HG03159 (cell line): Measurements from ENCODE around the gene LSP1.
"Not testable (repeated sequence)": the region's sequence is repeated elsewhere in the genome, so short reads cannot be mapped to it uniquely, and the experiment has no call there.

Experiments used
- ATAC-seq: cut with Tn5 transposase; IDR thresholded peaks from one replicate; pipeline ENCODE4 v1.9.1; 2021; ENCODE audit warnings: mild to moderate bottlenecking, moderate library complexity; ENCODE audit not compliant: unreplicated experiment

The LSP1 gene

GRCh38 chr11:1875093-1875850 is 22.4 kb downstream of the LSP1 start:
- no peak for ATAC-seq

DNA sequence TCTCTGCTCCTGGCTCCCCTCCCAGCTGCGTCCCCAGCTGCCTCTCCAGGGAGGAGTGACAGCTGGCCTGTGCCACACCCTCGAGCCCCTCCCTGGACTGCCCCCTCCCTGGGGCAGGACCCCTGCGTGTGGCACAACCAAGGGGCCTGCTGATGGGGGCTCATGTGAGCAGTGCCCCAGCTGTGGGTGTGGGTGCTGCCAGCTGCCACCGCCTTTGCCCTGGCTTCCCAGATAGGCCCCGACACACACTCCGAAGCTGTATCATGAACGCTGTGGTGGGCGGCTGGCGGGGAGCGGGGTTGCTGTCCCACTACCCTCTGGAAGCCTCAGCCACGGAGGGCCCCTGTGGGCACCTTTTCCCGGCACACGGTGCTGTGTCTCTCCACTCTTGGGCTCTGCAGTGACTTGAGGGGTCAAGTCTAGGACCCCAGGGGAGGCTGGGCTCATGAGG is 23.0 kb downstream of the LSP1 start:
- ATAC-seq: not testable (repeated sequence)

DNA sequence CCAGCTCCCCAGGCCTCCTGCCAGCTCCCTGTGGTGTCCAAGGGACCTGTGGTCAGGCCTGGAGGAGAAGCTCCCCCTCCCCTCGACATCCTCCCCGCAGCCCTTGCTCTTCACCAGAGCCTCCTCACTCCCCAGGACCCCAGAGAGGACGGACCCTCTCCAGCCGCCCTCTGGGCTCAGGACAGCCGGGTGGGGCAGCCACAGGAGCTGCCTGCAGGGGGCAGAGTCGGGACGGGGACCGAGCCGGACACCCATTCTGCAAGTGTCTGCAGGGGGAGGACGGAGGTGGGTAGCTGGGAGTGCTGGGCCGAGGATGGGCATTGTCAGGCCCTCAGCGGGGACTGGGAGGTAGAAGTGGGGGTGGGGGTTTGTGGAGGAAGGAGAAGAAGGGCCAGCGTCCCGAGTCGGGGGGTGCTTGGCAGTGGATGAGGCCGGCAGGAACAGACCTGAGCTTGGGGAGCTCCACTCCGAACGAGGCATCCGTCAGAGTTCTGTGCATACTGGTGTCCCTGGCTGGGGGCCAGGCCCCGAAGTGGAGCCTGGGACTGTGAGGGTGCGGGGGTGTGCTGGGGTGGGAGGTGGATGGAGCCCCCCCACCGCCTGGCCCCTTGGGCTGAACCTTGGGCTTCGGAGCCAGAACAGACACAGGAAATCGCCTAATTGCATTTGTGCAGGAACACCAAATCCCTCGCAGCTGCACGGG is 23.6 kb downstream of the LSP1 start:
- ATAC-seq: no peak

- ATAC-seq: no peak
Observed at GRCh38 chr11:1877211-1878136, 24.6 kb downstream of the LSP1 start.

DNA sequence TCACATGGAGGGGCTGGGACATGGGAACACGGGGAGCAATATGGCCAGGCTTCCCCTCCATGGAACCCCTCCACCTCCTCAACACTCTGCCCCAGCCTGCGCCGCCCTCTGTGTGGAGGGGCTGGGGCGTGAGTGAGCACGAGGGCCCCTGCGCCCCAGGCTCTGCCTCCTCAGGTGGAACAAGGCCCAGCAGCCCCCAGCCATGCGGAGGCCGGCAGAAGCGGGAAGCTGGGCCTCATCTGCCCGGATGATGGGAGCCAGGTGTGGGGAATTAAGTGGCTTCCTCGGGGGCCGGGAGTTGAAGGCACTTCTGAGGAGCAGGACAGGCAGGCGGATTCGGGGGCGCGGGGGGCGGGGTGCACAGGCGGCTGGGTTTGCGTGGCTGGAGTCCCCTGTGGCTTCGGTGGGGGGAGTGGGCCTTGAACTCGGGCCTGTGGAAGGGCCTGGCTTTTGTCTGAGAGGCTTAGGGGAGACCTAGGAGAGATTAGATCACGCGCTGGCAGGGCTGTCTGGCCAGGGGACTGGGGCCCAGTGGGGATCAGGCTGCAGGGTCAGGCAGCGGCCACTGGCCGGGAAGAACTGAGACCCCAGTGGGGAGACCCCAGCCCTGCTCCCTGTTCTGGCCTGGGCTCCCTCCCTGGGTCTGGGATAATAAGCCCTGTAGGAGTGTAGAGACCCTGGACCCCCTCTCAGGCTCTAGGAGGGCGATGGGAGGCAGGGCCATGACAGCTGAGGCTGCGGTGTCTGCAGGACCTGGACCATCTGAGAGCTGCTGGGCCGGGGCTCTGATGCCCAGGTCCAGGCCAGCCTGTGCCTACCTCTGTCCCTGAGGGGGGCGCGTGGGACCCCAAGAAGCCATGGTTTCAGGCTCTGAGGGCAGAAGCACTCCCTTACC is 25.5 kb downstream of the LSP1 start:
- no peak for ATAC-seq

DNA sequence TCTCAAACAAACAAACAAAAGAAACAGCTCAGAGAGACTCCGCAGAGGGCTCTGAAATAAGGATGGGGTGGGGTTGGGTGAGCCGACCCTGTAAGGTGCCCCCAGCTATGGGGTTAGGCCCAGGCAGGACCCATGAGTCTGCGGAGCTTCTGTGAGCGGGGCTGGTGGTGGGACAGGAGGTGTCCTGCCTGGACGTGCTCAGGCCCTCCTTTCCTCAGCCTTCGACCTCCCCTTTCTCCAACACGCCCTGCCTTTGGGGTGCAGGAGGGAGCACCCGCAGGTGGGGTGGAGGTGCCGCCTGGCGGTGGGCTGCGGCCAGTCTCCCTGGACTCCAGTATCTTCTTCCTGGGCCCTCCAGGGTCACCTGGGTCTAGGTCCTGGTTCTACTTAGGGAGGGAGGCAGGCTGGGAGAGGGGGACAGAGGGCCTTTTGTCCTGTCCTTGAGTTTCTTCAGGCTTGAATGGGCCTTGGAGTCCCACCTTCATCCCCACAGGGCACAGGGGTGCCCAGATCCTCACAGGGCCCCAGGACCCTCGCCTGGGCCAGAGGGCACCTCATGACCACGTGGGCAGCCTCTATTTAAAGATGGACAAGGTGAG is 26.6 kb downstream of the LSP1 start:
- no peak for ATAC-seq

DNA sequence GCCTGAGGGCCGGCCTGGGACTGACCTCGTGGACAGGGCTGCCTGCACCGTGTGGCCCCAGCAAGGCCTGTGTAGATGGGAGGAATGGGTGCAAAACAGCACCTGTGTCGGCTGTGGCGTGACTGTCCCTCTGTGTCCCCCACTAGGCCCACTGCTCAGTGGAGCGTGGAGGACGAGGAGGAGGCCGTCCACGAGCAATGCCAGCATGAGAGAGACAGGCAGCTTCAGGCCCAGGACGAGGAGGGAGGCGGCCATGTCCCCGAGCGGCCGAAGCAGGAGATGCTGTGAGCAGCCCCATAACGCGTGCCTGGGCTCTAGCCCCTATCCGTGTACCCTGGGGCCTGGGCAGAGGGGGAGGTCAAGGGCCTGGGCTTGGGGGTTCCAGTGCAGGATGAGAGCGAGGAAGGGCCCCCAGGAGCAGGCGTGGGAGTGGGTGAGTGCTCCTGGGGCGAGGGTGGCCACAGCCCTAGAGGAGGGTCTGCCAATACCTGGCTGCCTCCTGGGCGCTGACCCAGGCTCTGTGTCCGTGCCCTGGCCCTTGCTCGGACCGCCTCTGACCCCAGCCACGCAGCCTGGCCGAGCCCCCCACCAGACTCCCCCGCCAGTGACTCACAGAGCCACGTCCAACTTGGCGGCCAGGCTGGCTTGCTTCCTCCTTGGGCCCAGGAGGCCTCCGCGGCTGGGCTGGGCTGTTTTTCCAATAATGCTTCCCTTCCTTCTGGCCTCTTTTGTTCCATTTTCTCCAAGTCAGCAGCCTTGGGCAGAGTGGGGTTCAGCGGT is 27.2 kb downstream of the LSP1 start:
- no peak for ATAC-seq

DNA sequence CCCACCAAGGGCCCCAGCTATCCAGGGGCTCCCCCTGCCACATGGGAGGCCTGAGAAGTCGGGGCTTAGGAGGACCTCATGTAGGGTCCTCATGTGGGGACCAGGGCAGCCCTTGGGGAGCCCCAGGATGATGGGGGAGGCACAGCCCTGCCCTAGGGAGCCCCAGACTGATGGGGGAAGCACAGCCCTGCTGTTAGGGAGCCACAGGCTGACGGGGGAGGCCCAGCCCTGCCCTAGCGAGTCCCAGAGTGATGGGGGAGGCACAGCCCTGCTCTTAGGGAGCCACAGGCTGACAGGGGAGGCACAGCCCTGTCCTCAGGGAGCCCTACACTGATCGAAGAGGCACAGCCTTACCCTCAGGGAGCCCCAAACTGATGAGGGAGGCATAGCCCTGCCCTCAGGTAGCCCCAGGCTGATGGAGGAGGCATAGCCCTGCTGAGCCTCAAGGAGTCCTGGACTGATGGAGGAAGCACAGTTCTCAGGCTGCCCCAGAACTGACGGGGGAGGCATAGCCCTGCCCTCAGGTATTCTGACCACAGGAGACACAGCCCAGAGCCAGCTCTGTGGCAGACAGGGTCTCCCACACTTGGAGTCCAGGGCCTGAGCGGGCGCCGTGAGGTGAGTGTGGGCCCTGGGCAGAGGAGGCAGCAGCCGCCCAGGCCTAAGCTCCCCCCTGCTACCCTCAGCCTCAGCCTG is 28.0 kb downstream of the LSP1 start:
- ATAC-seq: no peak

GRCh38 chr11:1881442-1882264 is 28.8 kb downstream of the LSP1 start:
- no peak for ATAC-seq

- ATAC-seq: peak; percentile 56
Observed at GRCh38 chr11:1882265-1883238, 29.7 kb downstream of the LSP1 start.

DNA sequence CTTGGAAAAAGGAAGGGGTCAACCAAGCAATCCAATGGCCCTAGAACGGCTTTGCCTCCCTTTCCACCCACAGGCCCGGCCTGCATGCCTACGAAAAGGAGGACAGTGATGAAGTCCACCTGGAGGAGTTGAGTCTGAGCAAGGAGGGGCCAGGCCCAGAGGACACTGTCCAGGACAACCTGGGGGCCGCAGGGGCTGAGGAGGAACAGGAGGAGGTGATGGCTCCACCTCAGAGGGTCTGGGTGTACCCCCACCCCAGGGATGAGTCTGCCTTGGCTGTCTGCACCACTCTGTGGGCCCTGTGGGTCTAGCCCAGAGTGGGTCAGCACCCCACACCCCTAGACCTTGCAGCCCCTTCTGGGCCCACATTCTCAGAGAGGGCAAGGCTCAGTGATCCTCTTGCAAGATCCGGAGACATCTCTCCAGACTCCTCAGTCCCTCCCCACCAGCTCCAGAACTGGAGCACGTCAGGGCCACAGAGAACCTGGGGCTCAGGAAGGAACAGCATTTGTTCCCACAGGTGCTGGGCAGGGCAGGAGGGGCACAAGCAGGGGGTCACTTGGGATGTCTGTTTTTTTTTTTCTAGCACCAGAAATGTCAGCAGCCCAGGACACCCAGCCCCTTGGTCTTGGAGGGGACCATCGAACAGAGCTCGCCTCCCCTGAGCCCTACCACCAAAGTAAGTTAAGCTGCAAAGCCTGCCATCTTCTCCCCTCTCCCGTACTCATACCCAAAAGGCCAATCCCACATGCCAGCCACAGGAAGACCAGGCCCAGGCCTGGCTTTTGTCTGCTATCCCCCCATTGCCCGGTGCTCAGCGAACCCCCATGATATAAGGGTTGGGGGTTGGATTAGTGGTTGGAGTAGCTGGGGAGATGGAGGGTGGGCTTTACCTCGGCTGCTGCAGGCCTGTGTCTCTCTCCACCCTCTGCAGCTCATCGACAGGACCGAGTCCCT is 30.7 kb downstream of the LSP1 start:
- no peak for ATAC-seq

DNA sequence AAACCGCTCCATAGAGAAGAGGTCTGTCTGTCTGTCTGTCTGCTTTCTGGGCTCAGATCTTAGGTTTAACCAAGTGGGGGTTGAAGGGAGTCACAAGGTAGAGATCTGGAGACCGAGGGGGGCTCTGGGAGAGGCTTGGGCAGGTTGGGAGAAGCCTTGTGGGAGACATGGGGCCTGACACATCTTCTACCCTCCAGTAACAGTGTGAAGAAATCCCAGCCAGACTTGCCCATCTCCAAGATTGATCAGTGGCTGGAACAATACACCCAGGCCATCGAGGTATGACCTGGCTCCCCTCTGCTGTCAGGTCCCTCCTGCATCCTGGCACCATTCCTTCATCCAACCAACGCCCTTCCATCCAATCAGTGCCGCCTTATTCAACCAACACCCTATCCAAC is 31.4 kb downstream of the LSP1 start:
- ATAC-seq: no peak

DNA sequence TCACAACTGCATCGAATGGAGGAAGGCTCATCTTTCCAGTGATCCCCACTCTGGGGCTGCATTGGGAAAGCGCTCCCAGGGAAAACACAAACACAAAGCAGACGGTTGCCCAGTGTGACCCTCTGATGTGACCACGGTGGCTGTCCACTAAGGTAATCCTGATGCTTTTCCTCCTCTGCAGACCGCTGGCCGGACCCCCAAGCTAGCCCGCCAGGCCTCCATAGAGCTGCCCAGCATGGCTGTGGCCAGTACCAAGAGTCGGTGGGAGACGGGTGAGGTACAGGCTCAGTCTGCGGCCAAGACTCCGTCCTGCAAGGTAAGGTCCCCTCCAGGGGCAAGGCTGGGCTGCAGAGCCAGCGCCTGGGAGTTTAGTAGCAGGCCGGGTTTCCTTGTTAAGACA is 33.7 kb downstream of the LSP1 start:
- not testable (repeated sequence) for ATAC-seq

- no peak for ATAC-seq
Observed at GRCh38 chr11:1887451-1888346, 34.8 kb downstream of the LSP1 start.
